PFSK-1 (cell line): Measurements from ENCODE around the gene GALR2.

Experiments
- POLR2AphosphoS5 ChIP-seq: IDR thresholded peaks from 2 replicates; pipeline ENCODE4 v1.6.1; 2012; ENCODE audit warnings: low read depth, mild to moderate bottlenecking, control low read depth, low read length, moderate library complexity
- REST ChIP-seq, 2 experiments: IDR thresholded peaks; 2 replicates each; pipeline versions ENCODE4 v1.6.1 to v1.8.0; 2011 to 2012; ENCODE audit warnings: low read depth in 2 of 2, low read length in 2 of 2, control low read depth in 1 of 2, inconsistent platforms in 1 of 2, mild to moderate bottlenecking in 1 of 2, moderate library complexity in 1 of 2; ENCODE audit not compliant: insufficient read depth in 1 of 2

DNA sequence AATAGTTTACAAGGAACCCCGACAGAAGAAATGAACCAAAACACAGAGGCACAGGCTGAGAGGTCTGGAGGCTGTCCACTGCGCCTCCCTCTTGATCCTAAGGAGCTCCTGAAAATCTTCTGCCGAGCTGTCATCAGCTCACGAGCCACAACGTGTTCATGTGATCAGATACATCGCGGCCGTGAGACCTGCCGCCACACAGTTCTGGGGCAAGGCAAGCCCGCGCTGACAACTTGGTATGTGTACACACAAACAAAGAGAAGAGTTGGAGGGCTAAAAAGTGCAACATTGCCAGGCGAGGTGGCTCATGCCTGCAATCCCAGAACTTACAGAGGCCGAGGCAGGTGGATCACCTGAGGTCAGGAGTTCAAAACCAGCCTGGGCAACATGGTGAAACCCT is 21.4 kb downstream of the GALR2 start:
- TF ChIP-seq POLR2AphosphoS5 (no peak), REST (IDR thresholded peaks at IDR 0.05; ENCODE audit: insufficient read depth in 1 of 2, low read depth in 2 of 2, low read length in 2 of 2) (no peak)
